GM19463 (cell line): ENCODE measurements around the gene USP17L22.
"Not testable (repeated sequence)": the region's sequence is repeated elsewhere in the genome, so short reads cannot be mapped to it uniquely, and the experiment has no call there.

Experiments
- ATAC-seq: cut with Tn5 transposase; IDR thresholded peaks from one replicate; pipeline ENCODE4 v1.9.1; 2021; ENCODE audit warnings: mild to moderate bottlenecking, moderate library complexity; ENCODE audit not compliant: unreplicated experiment

Gene USP17L22

GRCh38 chr4:9267319-9267718 lies at the start of gene USP17L22:
USP17L22 (plus strand) TSS chr4:9267619; CDS start chr4:9267619, 0 bp downstream.
- ATAC-seq, result not testable (repeated sequence)

- ATAC-seq, result not testable (repeated sequence)
These were observed 47.6 kb upstream of the USP17L22 start, which contains the start of gene USP17L12 for GRCh38 chr4:9219852-9220251. USP17L12 (plus strand) TSS chr4:9220152; CDS start chr4:9220152, 0 bp downstream.

GRCh38 chr4:9224596-9224995 lies 42.8 kb upstream of the USP17L22 start, which contains the start of gene USP17L13:
USP17L13 (plus strand) TSS chr4:9224896; CDS start chr4:9224896, 0 bp downstream.
- not testable (repeated sequence) for ATAC-seq

- not testable (repeated sequence) for ATAC-seq
These were observed 37.2 kb upstream of the USP17L22 start for GRCh38 chr4:9230249-9230648.

GRCh38 chr4:9234085-9234484 lies 33.3 kb upstream of the USP17L22 start, which contains the start of gene USP17L15:
USP17L15 (plus strand) TSS chr4:9234385; CDS start chr4:9234385, 0 bp downstream.
- not testable (repeated sequence) for ATAC-seq

- ATAC-seq, result not testable (repeated sequence)
These were observed 29.0 kb upstream of the USP17L22 start for GRCh38 chr4:9238461-9238860.

GRCh38 chr4:9243579-9243978 lies 23.8 kb upstream of the USP17L22 start, which contains the start of gene USP17L17:
USP17L17 (plus strand) TSS chr4:9243879; CDS start chr4:9243879, 0 bp downstream.
- ATAC-seq, result not testable (repeated sequence)

GRCh38 chr4:9247953-9248680 lies 19.3 kb upstream of the USP17L22 start, which contains the start of gene USP17L18:
USP17L18 (plus strand) TSS chr4:9248630; CDS start chr4:9248630, 0 bp downstream.
- ATAC-seq, result not testable (repeated sequence)

- ATAC-seq, result not testable (repeated sequence)
These were observed 14.3 kb upstream of the USP17L22 start, which contains the start of gene USP17L19 for GRCh38 chr4:9253078-9253477. USP17L19 (plus strand) TSS chr4:9253378; CDS start chr4:9253378, 0 bp downstream.

GRCh38 chr4:9257824-9258223 lies 9.6 kb upstream of the USP17L22 start, which contains the start of gene USP17L20:
USP17L20 (plus strand) TSS chr4:9258124; CDS start chr4:9258124, 0 bp downstream.
- ATAC-seq, result not testable (repeated sequence)

GRCh38 chr4:9262572-9262971 lies 4.8 kb upstream of the USP17L22 start, which contains the start of gene USP17L21:
USP17L21 (plus strand) TSS chr4:9262872; CDS start chr4:9262872, 0 bp downstream.
- not testable (repeated sequence) for ATAC-seq

- not testable (repeated sequence) for ATAC-seq
These were observed 4.3 kb downstream of the USP17L22 start for GRCh38 chr4:9271719-9272118.
